ENCODE measurements around the gene PLCXD1.
"Not testable (repeated sequence)": the region's sequence is repeated elsewhere in the genome, so short reads cannot be mapped to it uniquely, and the experiment has no call there.

PLCXD1 gene

GRCh38 chrX:292900-293897 is 12.0 kb downstream of the PLCXD1 start:
- peaks cover 10 to 36% of the 10 kb centered on the region in 2 donors for H3K36me3 ChIP-seq (ENCODE audit: control insufficient read depth in 1 of 2, insufficient read depth in 2 of 2, low read length in 2 of 2)

GRCh38 chrX:295136-295535 is 14.0 kb downstream of the PLCXD1 start:
- Histone ChIP-seq H3K27me3 (ENCODE audit: control insufficient read depth in 1 of 2, insufficient read depth in 2 of 2, low read length in 2 of 2) (no peaks in the 10 kb centered on the region), H3K4me1 (ENCODE audit: control insufficient read depth in 1 of 2, insufficient read depth in 2 of 2, low read length in 2 of 2) (no peaks in the 10 kb centered on the region), H3K27ac (ENCODE audit: low read depth, low read length) (no peak overlapping the region), H3K36me3 (ENCODE audit: control insufficient read depth in 1 of 2, insufficient read depth in 2 of 2, low read length in 2 of 2) (peaks cover 6 to 30% of the 10 kb centered on the region in 2 donors), H3K9me3 (ENCODE audit: control insufficient read depth in 1 of 2, low read length in 2 of 2) (no peaks in the 10 kb centered on the region), H3K9ac (ENCODE audit: low read depth in 1 of 2, low read length in 2 of 2) (no peak overlapping the region), H3K4me3 (ENCODE audit: low read depth in 1 of 2, low read length in 2 of 2) (no peak overlapping the region)

More at GRCh38 chrX:292900-293897, 12.0 kb downstream of the PLCXD1 start:
- Histone ChIP-seq H3K9me3 (ENCODE audit: control insufficient read depth in 1 of 2, low read length in 2 of 2) (no peaks in the 10 kb centered on the region), H3K9ac (ENCODE audit: low read depth in 1 of 2, low read length in 2 of 2) (no peak overlapping the region), H3K4me1 (ENCODE audit: control insufficient read depth in 1 of 2, insufficient read depth in 2 of 2, low read length in 2 of 2) (no peaks in the 10 kb centered on the region), H3K27me3 (ENCODE audit: control insufficient read depth in 1 of 2, insufficient read depth in 2 of 2, low read length in 2 of 2) (no peaks in the 10 kb centered on the region), H3K4me3 (ENCODE audit: low read depth in 1 of 2, low read length in 2 of 2) (no peak overlapping the region), H3K27ac (ENCODE audit: low read depth, low read length) (no peak overlapping the region)

- H3K27ac ChIP-seq (ENCODE audit: low read depth, low read length): no peak overlapping the region
- H3K4me3 ChIP-seq (ENCODE audit: low read depth in 1 of 2, low read length in 2 of 2): no peak overlapping the region
- H3K9ac ChIP-seq (ENCODE audit: low read depth in 1 of 2, low read length in 2 of 2): no peak overlapping the region
- no peaks in the 10 kb centered on the region for H3K27me3 ChIP-seq (ENCODE audit: control insufficient read depth in 1 of 2, insufficient read depth in 2 of 2, low read length in 2 of 2)
- no peaks in the 10 kb centered on the region for H3K4me1 ChIP-seq (ENCODE audit: control insufficient read depth in 1 of 2, insufficient read depth in 2 of 2, low read length in 2 of 2)
- H3K36me3 ChIP-seq (ENCODE audit: control insufficient read depth in 1 of 2, insufficient read depth in 2 of 2, low read length in 2 of 2): peaks cover 3 to 19% of the 10 kb centered on the region in 2 donors
- no peaks in the 10 kb centered on the region for H3K9me3 ChIP-seq (ENCODE audit: control insufficient read depth in 1 of 2, low read length in 2 of 2)
These were observed 17.8 kb downstream of the PLCXD1 start for GRCh38 chrX:298993-299392.

- H3K4me3 ChIP-seq (ENCODE audit: low read depth in 1 of 2, low read length in 2 of 2): no peak overlapping the region
- no peaks in the 10 kb centered on the region for H3K9me3 ChIP-seq (ENCODE audit: control insufficient read depth in 1 of 2, low read length in 2 of 2)
- H3K36me3 ChIP-seq (ENCODE audit: control insufficient read depth in 1 of 2, insufficient read depth in 2 of 2, low read length in 2 of 2): peaks cover 10 to 27% of the 10 kb centered on the region in 2 donors
- no peaks in the 10 kb centered on the region for H3K4me1 ChIP-seq (ENCODE audit: control insufficient read depth in 1 of 2, insufficient read depth in 2 of 2, low read length in 2 of 2)
- H3K27ac ChIP-seq (ENCODE audit: low read depth, low read length): no peak overlapping the region
- no peak overlapping the region for H3K9ac ChIP-seq (ENCODE audit: low read depth in 1 of 2, low read length in 2 of 2)
- no peaks in the 10 kb centered on the region for H3K27me3 ChIP-seq (ENCODE audit: control insufficient read depth in 1 of 2, insufficient read depth in 2 of 2, low read length in 2 of 2)
These were observed 19.2 kb downstream of the PLCXD1 start for GRCh38 chrX:300334-300733.

- Histone ChIP-seq H3K27ac (ENCODE audit: low read depth, low read length) (no peak overlapping the region), H3K4me3 (ENCODE audit: low read depth in 1 of 2, low read length in 2 of 2) (no peak overlapping the region), H3K27me3 (ENCODE audit: control insufficient read depth in 1 of 2, insufficient read depth in 2 of 2, low read length in 2 of 2) (no peaks in the 10 kb centered on the region), H3K9me3 (ENCODE audit: control insufficient read depth in 1 of 2, low read length in 2 of 2) (no peaks in the 10 kb centered on the region), H3K36me3 (ENCODE audit: control insufficient read depth in 1 of 2, insufficient read depth in 2 of 2, low read length in 2 of 2) (peaks cover 18 to 45% of the 10 kb centered on the region in 2 donors), H3K9ac (ENCODE audit: low read depth in 1 of 2, low read length in 2 of 2) (no peak overlapping the region), H3K4me1 (ENCODE audit: control insufficient read depth in 1 of 2, insufficient read depth in 2 of 2, low read length in 2 of 2) (no peaks in the 10 kb centered on the region)
These were observed 21.8 kb downstream of the PLCXD1 start for GRCh38 chrX:302975-303374.

- H3K36me3 ChIP-seq (ENCODE audit: control insufficient read depth in 1 of 2, insufficient read depth in 2 of 2, low read length in 2 of 2): peaks cover 23 to 56% of the 10 kb centered on the region in 2 donors
- not testable (repeated sequence) for H3K27me3 ChIP-seq (ENCODE audit: control insufficient read depth in 1 of 2, insufficient read depth in 2 of 2, low read length in 2 of 2); H3K4me1 ChIP-seq (ENCODE audit: control insufficient read depth in 1 of 2, insufficient read depth in 2 of 2, low read length in 2 of 2); H3K9ac ChIP-seq (ENCODE audit: low read depth in 1 of 2, low read length in 2 of 2); H3K4me3 ChIP-seq (ENCODE audit: low read depth in 1 of 2, low read length in 2 of 2); H3K27ac ChIP-seq (ENCODE audit: low read depth, low read length); H3K9me3 ChIP-seq (ENCODE audit: control insufficient read depth in 1 of 2, low read length in 2 of 2)
These were observed 24.8 kb downstream of the PLCXD1 start for GRCh38 chrX:305781-306613.

GRCh38 chrX:306614-307251 is 25.6 kb downstream of the PLCXD1 start:
- H3K36me3 ChIP-seq (ENCODE audit: control insufficient read depth in 1 of 2, insufficient read depth in 2 of 2, low read length in 2 of 2): peaks cover 29 to 64% of the 10 kb centered on the region in 2 donors
- not testable (repeated sequence) for H3K27ac ChIP-seq (ENCODE audit: low read depth, low read length); H3K9ac ChIP-seq (ENCODE audit: low read depth in 1 of 2, low read length in 2 of 2); H3K27me3 ChIP-seq (ENCODE audit: control insufficient read depth in 1 of 2, insufficient read depth in 2 of 2, low read length in 2 of 2); H3K4me1 ChIP-seq (ENCODE audit: control insufficient read depth in 1 of 2, insufficient read depth in 2 of 2, low read length in 2 of 2); H3K9me3 ChIP-seq (ENCODE audit: control insufficient read depth in 1 of 2, low read length in 2 of 2); H3K4me3 ChIP-seq (ENCODE audit: low read depth in 1 of 2, low read length in 2 of 2)

- peaks cover 36 to 71% of the 10 kb centered on the region in 2 donors for H3K36me3 ChIP-seq (ENCODE audit: control insufficient read depth in 1 of 2, insufficient read depth in 2 of 2, low read length in 2 of 2)
- no peak overlapping the region for H3K27ac ChIP-seq (ENCODE audit: low read depth, low read length)
- H3K27me3 ChIP-seq (ENCODE audit: control insufficient read depth in 1 of 2, insufficient read depth in 2 of 2, low read length in 2 of 2): no peaks in the 10 kb centered on the region
- no peak overlapping the region for H3K4me3 ChIP-seq (ENCODE audit: low read depth in 1 of 2, low read length in 2 of 2)
- H3K9ac ChIP-seq (ENCODE audit: low read depth in 1 of 2, low read length in 2 of 2): no peak overlapping the region
- no peaks in the 10 kb centered on the region for H3K4me1 ChIP-seq (ENCODE audit: control insufficient read depth in 1 of 2, insufficient read depth in 2 of 2, low read length in 2 of 2)
- no peaks in the 10 kb centered on the region for H3K9me3 ChIP-seq (ENCODE audit: control insufficient read depth in 1 of 2, low read length in 2 of 2)
These were observed 26.3 kb downstream of the PLCXD1 start for GRCh38 chrX:307261-308111.

GRCh38 chrX:308821-309520 is 27.8 kb downstream of the PLCXD1 start:
- H3K36me3 ChIP-seq (ENCODE audit: control insufficient read depth in 1 of 2, insufficient read depth in 2 of 2, low read length in 2 of 2): peaks cover 33 to 78% of the 10 kb centered on the region in 2 donors
- H3K9me3 ChIP-seq (ENCODE audit: control insufficient read depth in 1 of 2, low read length in 2 of 2): no peaks in the 10 kb centered on the region
- no peaks in the 10 kb centered on the region for H3K27me3 ChIP-seq (ENCODE audit: control insufficient read depth in 1 of 2, insufficient read depth in 2 of 2, low read length in 2 of 2)
- H3K9ac ChIP-seq (ENCODE audit: low read depth in 1 of 2, low read length in 2 of 2): no peak overlapping the region
- H3K27ac ChIP-seq (ENCODE audit: low read depth, low read length): no peak overlapping the region
- no peak overlapping the region for H3K4me3 ChIP-seq (ENCODE audit: low read depth in 1 of 2, low read length in 2 of 2)
- no peaks in the 10 kb centered on the region for H3K4me1 ChIP-seq (ENCODE audit: control insufficient read depth in 1 of 2, insufficient read depth in 2 of 2, low read length in 2 of 2)

Measured in duodenal mucosa (tissue), 2 donors.